H9 (cell line): ENCODE data around the gene ANKRD34A. TPM values are rescaled to one million over a fixed set of nuclear protein-coding genes. Genes with fewer than 3 reads are reported as not detected.

Source experiments
- DNase-seq: peaks from one replicate; pipeline ENCODE4 v3.0.0-alpha.2; 2017
- H2AFZ ChIP-seq: one replicate; pipeline ENCODE4 v1.6.1; 2013; ENCODE audit warnings: mild to moderate bottlenecking, low read length, control low read depth, moderate library complexity
- H2AK5ac ChIP-seq: 2 replicates; pipeline ENCODE4 v1.6.1; 2013; ENCODE audit warnings: low read length, control low read depth, mixed read lengths; ENCODE audit not compliant: insufficient read length
- H2BK120ac ChIP-seq: one replicate; pipeline ENCODE4 v1.6.1; 2013; ENCODE audit warnings: low read depth, mild to moderate bottlenecking, low read length, control low read depth, inconsistent platforms; ENCODE audit not compliant: poor library complexity, severe bottlenecking
- H2BK12ac ChIP-seq: 2 replicates; pipeline ENCODE4 v1.6.1; 2013; ENCODE audit warnings: low read length, control low read depth, mixed read lengths, low read depth; ENCODE audit not compliant: insufficient read length
- H2BK15ac ChIP-seq: 2 replicates; pipeline ENCODE4 v1.6.1; 2013; ENCODE audit warnings: low read depth, low read length, control low read depth
- H2BK20ac ChIP-seq: one replicate; pipeline ENCODE4 v1.6.1; 2013; ENCODE audit warnings: low read depth, mild to moderate bottlenecking, low read length, control low read depth, inconsistent platforms; ENCODE audit not compliant: poor library complexity, severe bottlenecking
- H2BK5ac ChIP-seq: 2 replicates; pipeline ENCODE4 v1.6.1; 2013; ENCODE audit warnings: low read length, control low read depth, mixed read lengths; ENCODE audit not compliant: insufficient read length
- H3K14ac ChIP-seq: 2 replicates; pipeline ENCODE4 v1.6.1; 2013; ENCODE audit warnings: low read length, control low read depth; ENCODE audit not compliant: insufficient read depth
- H3K18ac ChIP-seq: 2 replicates; pipeline ENCODE4 v1.6.1; 2013; ENCODE audit warnings: low read depth, mild to moderate bottlenecking, mixed read lengths, low read length, control low read depth; ENCODE audit not compliant: insufficient read length
- H3K23ac ChIP-seq: 2 replicates; pipeline ENCODE4 v1.6.1; 2013; ENCODE audit warnings: low read length, control low read depth, mixed read lengths, low read depth; ENCODE audit not compliant: insufficient read length
- H3K23me2 ChIP-seq: 2 replicates; pipeline ENCODE4 v1.6.1; 2013; ENCODE audit warnings: low read depth, mild to moderate bottlenecking, mixed read lengths, low read length, control low read depth; ENCODE audit not compliant: insufficient read length, poor library complexity, severe bottlenecking
- H3K27ac ChIP-seq: 2 replicates; pipeline ENCODE4 v1.5.1; 2013; ENCODE audit warnings: low read length, control low read depth, mixed read lengths, low read depth; ENCODE audit not compliant: insufficient read length
- H3K27me3 ChIP-seq: 2 replicates; pipeline ENCODE4 v1.6.1; 2013; ENCODE audit warnings: low read length, control low read depth, inconsistent platforms; ENCODE audit not compliant: insufficient read depth
- H3K4ac ChIP-seq: 2 replicates; pipeline ENCODE4 v1.6.1; 2013; ENCODE audit warnings: low read depth, mild to moderate bottlenecking, control low read depth, inconsistent platforms, low read length, moderate library complexity
- H3K4me1 ChIP-seq: 2 replicates; pipeline ENCODE4 v1.6.1; 2013; ENCODE audit warnings: low read length, control low read depth, inconsistent platforms; ENCODE audit not compliant: insufficient read depth
- H3K4me2 ChIP-seq: 2 replicates; pipeline ENCODE4 v1.6.1; 2013; ENCODE audit warnings: low read length, control low read depth, mixed read lengths; ENCODE audit not compliant: insufficient read length, insufficient read depth
- H3K56ac ChIP-seq: 2 replicates; pipeline ENCODE4 v1.6.1; 2013; ENCODE audit warnings: low read depth, mild to moderate bottlenecking, mixed read lengths, low read length, control low read depth; ENCODE audit not compliant: insufficient read length
- H3K79me1 ChIP-seq: 2 replicates; pipeline ENCODE4 v1.6.1; 2013; ENCODE audit warnings: low read depth, mild to moderate bottlenecking, moderate library complexity, low read length, control low read depth, inconsistent platforms; ENCODE audit not compliant: insufficient read depth, poor library complexity, severe bottlenecking
- H3K79me2 ChIP-seq: 2 replicates; pipeline ENCODE4 v1.6.1; 2013; ENCODE audit warnings: low read length, control low read depth, inconsistent platforms; ENCODE audit not compliant: insufficient read depth
- H3K9ac ChIP-seq: 2 replicates; pipeline ENCODE4 v1.6.1; 2013; ENCODE audit warnings: low read length, control low read depth, mixed read lengths; ENCODE audit not compliant: insufficient read length; ENCODE audit errors: extremely low read depth
- H3K9me3 ChIP-seq: one replicate; pipeline ENCODE4 v1.6.1; 2013; ENCODE audit warnings: low read depth, low read length, inconsistent platforms; ENCODE audit not compliant: control insufficient read depth
- H3T11ph ChIP-seq: one replicate; pipeline ENCODE4 v1.6.1; 2013; ENCODE audit warnings: mild to moderate bottlenecking, low read length, control low read depth, inconsistent platforms
- H4K20me1 ChIP-seq: one replicate; pipeline ENCODE4 v1.6.1; 2013; ENCODE audit not compliant: control insufficient read depth, insufficient read length, insufficient read depth
- H4K5ac ChIP-seq: 2 replicates; pipeline ENCODE4 v1.6.1; 2013; ENCODE audit warnings: low read depth, mild to moderate bottlenecking, mixed read lengths, low read length, control low read depth; ENCODE audit not compliant: insufficient read length
- H4K8ac ChIP-seq: replicated peaks from 2 replicates; pipeline ENCODE4 v1.6.1; 2013; ENCODE audit warnings: low read length, control low read depth, mixed read lengths, low read depth; ENCODE audit not compliant: insufficient read length
- H4K91ac ChIP-seq: 2 replicates; pipeline ENCODE4 v1.6.1; 2013; ENCODE audit warnings: low read depth, mild to moderate bottlenecking, moderate library complexity, mixed read lengths, low read length, control low read depth; ENCODE audit not compliant: insufficient read length
- H3K27ac Mint-ChIP-seq, 3 experiments: 2 replicates in 2 of 3; 3 replicates in 1 of 3; pipeline ENCODE4 v1.8.0; 2020 to 2021; ENCODE audit warnings: mixed read lengths in 3 of 3, mild to moderate bottlenecking in 1 of 3, moderate library complexity in 1 of 3
- H3K27me3 Mint-ChIP-seq: 2 replicates; pipeline ENCODE4 v1.8.0; 2021; ENCODE audit warnings: low read depth, mild to moderate bottlenecking, moderate library complexity, mixed read lengths
- H3K36me3 Mint-ChIP-seq, 3 experiments: 2 replicates in 2 of 3; 3 replicates in 1 of 3; pipeline ENCODE4 v1.8.0; 2020 to 2021; ENCODE audit warnings: low read depth in 3 of 3, mixed read lengths in 3 of 3; ENCODE audit not compliant: insufficient read depth in 1 of 3
- H3K4me1 Mint-ChIP-seq, 2 experiments: 2 replicates each; pipeline ENCODE4 v1.8.0; 2020; ENCODE audit warnings: mixed read lengths in 2 of 2
- H3K4me3 Mint-ChIP-seq, 2 experiments: 2 replicates in 1 of 2; 3 replicates in 1 of 2; pipeline ENCODE4 v1.8.0; 2020 to 2021; ENCODE audit warnings: mild to moderate bottlenecking in 2 of 2, mixed read lengths in 2 of 2, moderate library complexity in 1 of 2
- H3K9me3 Mint-ChIP-seq, 2 experiments: 2 replicates in 1 of 2; 3 replicates in 1 of 2; pipeline ENCODE4 v1.8.0; 2020; ENCODE audit warnings: mild to moderate bottlenecking in 2 of 2, mixed read lengths in 2 of 2, moderate library complexity in 1 of 2
- CTCF ChIP-seq: fragments of 200-600 bp; sonication (generic); conservative IDR thresholded peaks from 3 replicates; pipeline ENCODE4 v1.8.0; 2021; ENCODE audit warnings: antibody characterized with exemption, mild to moderate bottlenecking
- WGBS: extraction: QIAGEN DNeasy Blood & Tissue Kit; methylation state at CpG from one replicate; pipeline ENCODE4 v1.1.7; 2013; ENCODE audit warnings: missing lambda C conversion rate, low lambda C conversion rate, mixed read lengths; ENCODE audit not compliant: insufficient read length; ENCODE audit errors: extremely low coverage; 5-methylcytosine and 5-hydroxymethylcytosine counted together
- total RNA-seq: library from RNA; stranded (reverse); gene quantifications from 2 replicates; pipeline ENCODE4 v1.2.1, GENCODE V29; 2021

The ANKRD34A gene
- total RNA-seq, 1 experiment from 2014 or later = 0.39 TPM

- H4K5ac ChIP-seq = no peak overlapping the region
- no peak overlapping the region for H2BK15ac ChIP-seq
- peaks cover 9% of the 10 kb centered on the region; the same call in 1 of the 2 replicates for H3K4me1 ChIP-seq
- no peaks in the 10 kb centered on the region for H3K36me3 Mint-ChIP-seq
- H2BK120ac ChIP-seq = no peak overlapping the region
- H3K27me3 ChIP-seq = no peaks in the 10 kb centered on the region
- H4K91ac ChIP-seq = no peak overlapping the region
- peaks cover 5% of the 10 kb centered on the region for H3K27me3 Mint-ChIP-seq
- no peak overlapping the region for H3K23ac ChIP-seq
- H3K18ac ChIP-seq = no peak overlapping the region
- no peak overlapping the region for H4K8ac ChIP-seq
- WGBS = no CpG with 5 or more reads among the region's 6 CpGs
- H2AK5ac ChIP-seq = no peak overlapping the region
- no peak for DNase-seq
- no peak overlapping the region for H3K4me3 Mint-ChIP-seq
- H3K23me2 ChIP-seq = no peaks in the 10 kb centered on the region
- no peak overlapping the region for H3K9ac ChIP-seq
- no peak overlapping the region for H2BK20ac ChIP-seq
- H3K27ac Mint-ChIP-seq = no peak overlapping the region; a peak in 1 of 7 replicates
- H3T11ph ChIP-seq = no peak overlapping the region
- H2BK12ac ChIP-seq = no peak overlapping the region
- no peak overlapping the region for H3K4ac ChIP-seq
- H4K20me1 ChIP-seq = no peaks in the 10 kb centered on the region
- H3K4me2 ChIP-seq = no peak overlapping the region
- no peak overlapping the region for H3K56ac ChIP-seq
- no peaks in the 10 kb centered on the region for H3K79me2 ChIP-seq
- H2BK5ac ChIP-seq = no peak overlapping the region
- peaks cover 24 to 27% of the 10 kb centered on the region in 2 experiments for H3K4me1 Mint-ChIP-seq
- H3K27ac ChIP-seq = no peak overlapping the region
- no peak overlapping the region for H3K14ac ChIP-seq
- no peak overlapping the region for H2AFZ ChIP-seq
- no peaks in the 10 kb centered on the region for H3K9me3 ChIP-seq
- H3K79me1 ChIP-seq = no peaks in the 10 kb centered on the region
- TF ChIP-seq CTCF = no peak
- H3K9me3 Mint-ChIP-seq = no peaks in the 10 kb centered on the region
Observed at GRCh38 chr1:145986551-145986950, 22.2 kb upstream of the ANKRD34A start.
